Erythroblast (primary cell): ENCODE measurements around the gene MYL7.

Experiments used
- GATA1 ChIP-seq: IDR thresholded peaks from 2 replicates; pipeline ENCODE4 v1.6.1; 2011; ENCODE audit warnings: low read depth, mild to moderate bottlenecking, control low read depth, low read length, moderate library complexity
- POLR2A ChIP-seq: IDR thresholded peaks from 2 replicates; pipeline ENCODE4 v1.6.1; 2011; ENCODE audit warnings: mild to moderate bottlenecking, low read length

DNA sequence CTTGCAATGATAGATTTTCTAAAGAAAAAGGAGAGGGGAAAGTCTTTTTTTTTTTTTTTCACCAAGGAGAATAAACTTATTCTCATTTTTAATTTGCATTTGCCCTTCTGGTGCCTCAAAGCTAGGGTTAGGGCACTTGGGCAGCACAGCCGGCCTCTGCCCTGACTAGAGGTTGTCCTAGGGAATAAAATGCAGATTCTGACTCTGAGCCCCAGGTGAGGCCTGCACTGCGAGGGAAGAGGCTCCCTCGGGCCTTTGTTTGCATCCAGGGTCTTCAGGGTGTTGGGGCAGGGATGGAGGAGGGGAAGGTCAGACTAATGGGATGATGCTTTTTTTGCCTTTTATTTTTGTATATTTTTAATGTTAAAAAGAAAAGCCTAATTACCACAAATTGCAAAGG is 7.8 kb downstream of the MYL7 start:
- TF ChIP-seq POLR2A (no peak), GATA1 (no peak)
